ENCODE results near the gene ZFYVE21.
A peak's percentile ranks its signal among the peaks of the same experiment; 100 is the strongest.

ZFYVE21 gene

GRCh38 chr14:103737432-103738045 is 21.9 kb downstream of the ZFYVE21 start:
- no peak for TF ChIP-seq POLR2A (IDR thresholded peaks at IDR 0.05; ENCODE audit: low read depth, low read length)
- FAIRE-seq (no peak), DNase-seq (ENCODE audit: insufficient read length, low spot score) (no peak)

GRCh38 chr14:103738166-103738565 is 22.6 kb downstream of the ZFYVE21 start:
- FAIRE-seq (no peak), DNase-seq (ENCODE audit: insufficient read length, low spot score) (no peak)
- no peak for TF ChIP-seq POLR2A (IDR thresholded peaks at IDR 0.05; ENCODE audit: low read depth, low read length)

GRCh38 chr14:103738701-103739451 is 23.3 kb downstream of the ZFYVE21 start:
- FAIRE-seq: no peak
- TF ChIP-seq POLR2A (IDR thresholded peaks at IDR 0.05; ENCODE audit: low read depth, low read length): no peak
- DNase-seq (ENCODE audit: insufficient read length, low spot score): no peak

GRCh38 chr14:103739466-103739792 is 23.8 kb downstream of the ZFYVE21 start:
- no peak for TF ChIP-seq POLR2A (IDR thresholded peaks at IDR 0.05; ENCODE audit: low read depth, low read length)
- DNase-seq (ENCODE audit: insufficient read length, low spot score) (no peak), FAIRE-seq (no peak)

DNA sequence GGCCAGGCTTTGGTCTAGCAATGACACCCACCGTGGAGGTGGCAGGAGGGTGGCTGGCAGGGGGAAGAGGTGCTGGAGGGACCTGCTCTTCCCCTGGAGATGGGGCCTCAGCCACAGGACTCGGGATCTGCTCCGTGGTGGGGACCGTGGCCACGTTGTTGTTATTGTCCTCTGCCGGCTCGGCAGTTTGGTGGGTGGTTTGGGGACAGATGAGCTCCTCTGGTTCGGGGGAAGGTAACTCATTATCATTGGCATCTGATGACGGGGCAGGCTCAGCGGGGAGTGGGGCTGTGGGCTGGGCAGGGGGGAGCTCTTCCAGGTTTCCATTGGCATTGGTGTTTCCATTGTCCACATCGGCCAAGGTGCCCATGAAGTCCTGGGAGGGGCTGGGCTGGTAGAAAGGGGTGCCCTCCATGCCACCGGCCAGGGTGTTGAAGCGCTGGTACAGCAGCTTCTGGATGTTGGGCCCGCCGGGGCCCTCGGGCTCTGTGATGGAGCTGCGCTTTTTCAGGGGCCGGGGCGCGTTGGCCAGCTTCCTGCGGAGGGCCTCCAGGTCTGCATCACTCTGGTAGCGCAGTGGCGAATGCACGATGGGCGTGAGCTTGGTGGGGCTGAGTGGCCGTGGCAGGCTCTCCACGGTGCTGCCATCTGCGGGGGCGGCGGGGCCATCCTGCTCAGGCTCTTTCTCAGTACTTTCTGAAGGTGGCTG is 24.3 kb downstream of the ZFYVE21 start:
- DNase-seq (ENCODE audit: insufficient read length, low spot score): no peak
- TF ChIP-seq POLR2A (IDR thresholded peaks at IDR 0.05; ENCODE audit: low read depth, low read length): no peak
- FAIRE-seq: no peak

- FAIRE-seq (no peak), DNase-seq (ENCODE audit: insufficient read length, low spot score) (no peak)
- TF ChIP-seq POLR2A (IDR thresholded peaks at IDR 0.05; ENCODE audit: low read depth, low read length): no peak
These were observed 25.5 kb downstream of the ZFYVE21 start for GRCh38 chr14:103740991-103741689.

GRCh38 chr14:103741876-103742275 is 26.3 kb downstream of the ZFYVE21 start:
- no peak for TF ChIP-seq POLR2A (IDR thresholded peaks at IDR 0.05; ENCODE audit: low read depth, low read length)
- DNase-seq (ENCODE audit: insufficient read length, low spot score) (no peak), FAIRE-seq (no peak)

DNA sequence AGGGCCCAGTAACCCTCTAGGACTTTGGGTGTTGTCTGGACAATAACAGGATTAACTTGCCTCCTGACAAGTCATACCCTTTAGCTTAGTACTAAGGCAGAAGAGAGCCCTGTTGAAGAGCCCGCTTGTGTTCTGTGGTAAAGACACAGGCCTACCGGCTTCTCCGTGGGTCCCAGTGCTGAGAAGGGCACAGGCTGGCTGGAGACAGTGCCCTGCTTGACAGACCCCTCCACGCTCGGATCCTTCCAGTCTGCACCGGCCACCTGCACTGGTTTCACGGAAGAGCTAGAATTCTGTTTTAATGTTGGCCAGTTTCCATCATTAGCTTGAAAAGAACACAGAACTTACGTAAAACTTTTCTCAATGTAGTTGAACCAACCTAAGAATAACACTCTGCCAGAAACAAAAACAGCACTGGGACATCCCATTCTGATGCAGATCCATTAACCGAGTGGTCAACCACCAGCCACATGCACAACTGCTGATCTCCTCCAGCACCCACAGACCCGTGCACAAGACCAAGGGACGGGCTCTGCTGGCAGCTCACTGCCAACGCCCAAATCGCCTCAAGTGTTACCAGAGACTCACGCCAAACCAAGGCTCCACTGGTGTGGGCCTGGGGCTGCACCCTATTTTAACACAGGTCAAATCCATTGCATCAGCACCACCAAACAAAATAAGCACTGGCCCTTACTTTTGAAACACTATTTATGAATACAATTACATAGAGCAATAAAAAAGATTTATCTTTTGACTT is 27.1 kb downstream of the ZFYVE21 start:
- no peak for TF ChIP-seq POLR2A (IDR thresholded peaks at IDR 0.05; ENCODE audit: low read depth, low read length)
- FAIRE-seq (no peak), DNase-seq (ENCODE audit: insufficient read length, low spot score) (no peak)

DNA sequence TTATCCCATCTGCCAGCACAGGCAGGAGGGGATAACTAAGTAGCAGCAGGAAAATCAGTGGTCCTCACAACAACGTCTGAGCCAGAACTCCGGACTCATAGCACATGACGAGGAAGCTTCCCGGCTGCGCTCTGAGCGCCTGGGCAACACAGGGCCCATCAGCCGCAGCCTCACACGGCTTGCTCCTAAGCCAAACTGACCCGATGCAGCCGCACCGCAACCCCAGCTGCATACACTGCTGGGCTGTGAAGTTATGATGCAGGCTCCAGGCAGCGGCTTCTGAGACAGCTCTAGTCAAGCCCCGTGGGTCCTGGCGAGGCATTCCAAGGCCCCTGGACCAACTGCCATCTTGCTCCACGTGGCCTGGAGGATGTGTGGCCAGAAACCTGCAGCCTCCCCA is 28.1 kb downstream of the ZFYVE21 start:
- no peak for TF ChIP-seq POLR2A (IDR thresholded peaks at IDR 0.05; ENCODE audit: low read depth, low read length)
- DNase-seq (ENCODE audit: insufficient read length, low spot score) (no peak), FAIRE-seq (no peak)

DNA sequence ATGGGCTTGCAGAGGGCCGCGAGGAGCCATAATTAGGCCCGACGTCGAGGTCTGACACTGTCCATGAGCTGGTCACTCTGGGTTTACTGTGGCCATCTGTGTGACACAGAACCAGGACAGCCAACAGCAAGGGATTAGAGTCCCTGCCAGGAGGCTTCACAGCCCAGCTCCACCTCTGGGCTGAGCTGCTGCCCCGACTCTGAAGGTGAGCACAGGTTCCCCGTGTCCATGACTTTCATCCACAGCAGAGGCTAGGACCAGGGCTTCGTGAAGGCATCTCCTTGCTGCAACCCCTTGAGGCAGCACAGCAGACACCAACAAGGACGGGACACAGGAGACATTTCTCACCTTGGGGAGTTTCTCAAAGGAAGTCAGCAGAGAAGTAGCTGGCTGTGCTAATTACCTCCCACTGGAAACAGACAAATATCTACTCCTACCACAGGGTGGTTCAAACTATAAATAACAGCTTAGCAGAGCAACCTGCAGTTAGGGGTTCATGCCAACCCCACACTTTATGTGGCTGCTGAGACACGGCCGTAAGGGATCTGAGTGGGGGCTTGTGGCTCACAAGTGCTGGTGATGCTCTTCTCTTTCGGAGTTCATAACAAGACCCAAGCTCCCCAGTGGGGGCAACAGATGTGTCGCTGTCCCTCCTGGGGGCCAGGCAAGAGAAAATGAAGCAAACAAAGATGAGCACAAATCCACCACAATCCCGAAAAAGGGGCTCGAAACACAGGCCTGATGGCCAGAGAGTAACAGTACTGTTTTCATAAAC is 29.2 kb downstream of the ZFYVE21 start:
- FAIRE-seq: no peak
- no peak for DNase-seq (ENCODE audit: insufficient read length, low spot score)

DNA sequence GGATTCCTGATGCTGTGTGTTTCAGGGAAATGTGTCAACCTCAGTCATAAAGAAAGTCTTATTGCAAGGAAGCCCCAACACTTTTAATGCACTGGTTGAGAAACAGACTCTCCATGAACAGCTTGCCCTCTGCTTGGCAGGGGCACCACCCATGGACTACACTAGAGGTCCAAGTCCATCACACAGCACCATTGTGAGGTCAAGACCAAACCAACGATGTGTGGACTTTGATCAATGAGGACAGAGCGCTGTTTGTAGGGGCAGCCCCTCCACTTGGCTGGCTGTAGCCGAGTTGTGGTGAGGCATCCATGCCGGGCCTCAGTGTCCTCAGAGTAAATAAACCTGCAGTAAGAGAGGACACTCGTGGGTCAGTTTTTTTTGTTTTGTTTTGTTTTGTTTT is 29.8 kb downstream of the ZFYVE21 start:
- no peak for FAIRE-seq

More for the DNA sequence above, 29.2 kb downstream of the ZFYVE21 start:
- no peak for TF ChIP-seq POLR2A (IDR thresholded peaks at IDR 0.05; ENCODE audit: low read depth, low read length)

GRCh38 chr14:103746701-103747100 is 31.1 kb downstream of the ZFYVE21 start:
- FAIRE-seq (peak; percentile 67), DNase-seq (ENCODE audit: insufficient read length, low spot score) (peak; percentile 46)
- no peak for TF ChIP-seq POLR2A (IDR thresholded peaks at IDR 0.05; ENCODE audit: low read depth, low read length)

More for the DNA sequence above, 29.8 kb downstream of the ZFYVE21 start:
- no peak for DNase-seq (ENCODE audit: insufficient read length, low spot score)
- TF ChIP-seq POLR2A (IDR thresholded peaks at IDR 0.05; ENCODE audit: low read depth, low read length): no peak

- DNase-seq (ENCODE audit: insufficient read length, low spot score) (no peak), FAIRE-seq (no peak)
- TF ChIP-seq POLR2A (IDR thresholded peaks at IDR 0.05; ENCODE audit: low read depth, low read length): no peak
These were observed 32.9 kb downstream of the ZFYVE21 start for GRCh38 chr14:103748534-103748857.

Measured in H54 (cell line).